ENCODE results near the gene ZFPM1. TPM values are rescaled to one million over a fixed set of nuclear protein-coding genes. Genes with fewer than 3 reads are reported as not detected.

ZFPM1 gene
- total and polyA plus RNA-seq, 2 of the 8 experiments (the other 6 are each of a cell fraction or from before 2014, with no cell fraction given), result 0.74 to 4.8 TPM

DNA sequence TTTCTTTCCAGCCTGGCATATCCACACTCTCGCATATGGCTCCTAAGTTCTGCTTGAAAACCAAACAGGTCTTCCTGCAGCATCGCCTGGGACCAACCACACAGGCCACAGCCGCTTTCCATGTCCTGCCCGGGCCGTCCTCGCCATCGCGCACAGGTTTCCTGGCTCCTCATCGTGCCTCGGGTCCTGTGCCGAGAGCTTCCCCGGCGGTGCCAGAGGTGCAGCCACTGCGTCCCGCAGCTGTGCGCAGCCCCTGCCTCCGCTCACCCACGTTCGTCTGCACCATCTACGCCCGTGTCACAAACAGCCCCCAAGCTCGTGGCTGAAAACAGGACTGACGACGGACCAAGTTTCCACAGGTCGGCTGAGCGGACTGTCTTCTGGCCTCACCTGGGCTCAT lies 6.3 kb upstream of the ZFPM1 start:
- no peak overlapping the region for H3K56ac ChIP-seq (replicated peaks; ENCODE audit: insufficient read length, low read depth, low read length)
- no peak overlapping the region for H3K14ac ChIP-seq (ENCODE audit: insufficient read length)
- H2BK12ac ChIP-seq (ENCODE audit: low read depth, low read length), result no peak overlapping the region
- peak overlapping the region; percentile 71; the same call in 1 of the 2 replicates for H4K8ac ChIP-seq (ENCODE audit: extremely low read depth, insufficient read depth, low read length)
- TF ChIP-seq SIN3A (conservative IDR thresholded peaks at IDR 0.05 in 1 of 2, IDR thresholded peaks at IDR 0.05 in 1 of 2; ENCODE audit: low read depth in 1 of 2, low read length in 2 of 2) (no peak), SIX5 (IDR thresholded peaks at IDR 0.05; ENCODE audit: low read depth, low read length) (no peak)
- H3K23ac ChIP-seq (ENCODE audit: insufficient read length), result no peak overlapping the region
- H3K4me1 ChIP-seq (replicated peaks in 1 of 4; ENCODE audit: control insufficient read depth in 3 of 4, insufficient read depth in 4 of 4, low read length in 3 of 4), result peaks cover 0 to 11% (median 2%) of the 10 kb centered on the region in 4 experiments; a peak in 4 of 7 replicates
- no peak overlapping the region for H3K27ac ChIP-seq (ENCODE audit: low read depth, low read length)
- no peak overlapping the region for H3K4me3 ChIP-seq (ENCODE audit: extremely low read depth in 1 of 4, insufficient read depth in 2 of 4, low read depth in 3 of 4, low read length in 4 of 4)
- no peak overlapping the region for H2BK15ac ChIP-seq (ENCODE audit: low read length)
- H4K91ac ChIP-seq (replicated peaks; ENCODE audit: insufficient read length, low read length), result peak overlapping the region; percentile 9
- no peak for DNase-seq (ENCODE audit: low read depth in 1 of 2, low spot score in 2 of 2)
- no peak overlapping the region for H2BK5ac ChIP-seq (ENCODE audit: low read depth, low read length)
- no peak overlapping the region for H4K5ac ChIP-seq (ENCODE audit: insufficient read length, low read depth, low read length)
- H3K36me3 ChIP-seq (ENCODE audit: control insufficient read depth in 2 of 4, insufficient read depth in 4 of 4, low read length in 3 of 4), result no peaks in the 10 kb centered on the region
- no peaks in the 10 kb centered on the region for H3K79me1 ChIP-seq (ENCODE audit: low read depth, low read length)
- H2BK120ac ChIP-seq (replicated peaks; ENCODE audit: low read depth, low read length), result no peak overlapping the region
- 94% methylated on average over 23 of the region's 26 CpGs; no CpG with 5 or more reads in 1 of the 2 experiments for WGBS, 2 experiments (ENCODE audit: extremely low coverage in 1 of 2, insufficient coverage in 1 of 2, insufficient read length in 1 of 2, insufficient replicate concordance in 2 of 2, low coverage in 1 of 2, low lambda C conversion rate in 2 of 2, missing lambda C conversion rate in 1 of 2)
- H4K20me1 ChIP-seq (replicated peaks in 1 of 2; ENCODE audit: control insufficient read depth in 1 of 2, insufficient read depth in 2 of 2, low read length in 2 of 2), result no peaks in the 10 kb centered on the region
- no peak overlapping the region for H3K4ac ChIP-seq (replicated peaks; ENCODE audit: insufficient read length, low read depth, low read length)
- no peak overlapping the region for H3K4me2 ChIP-seq (ENCODE audit: insufficient read depth in 1 of 2, low read depth in 2 of 2, low read length in 2 of 2)
- H2AFZ ChIP-seq (ENCODE audit: low read length), result no peak overlapping the region
- no peaks in the 10 kb centered on the region for H3K23me2 ChIP-seq (ENCODE audit: low read depth, low read length)
- H3K18ac ChIP-seq (ENCODE audit: extremely low read depth, low read length), result no peak overlapping the region
- no peak overlapping the region for H3K9ac ChIP-seq (replicated peaks in 1 of 4; ENCODE audit: extremely low read depth in 1 of 4, low read depth in 3 of 4, low read length in 3 of 4)
- POLR2A ChIA-PET (ENCODE audit: partially characterized antibody), result no interaction called here
- no peak overlapping the region for H2AK5ac ChIP-seq (ENCODE audit: low read depth, low read length)
- H2BK20ac ChIP-seq (ENCODE audit: low read length), result no peak overlapping the region
- no peaks in the 10 kb centered on the region for H3K9me3 ChIP-seq (ENCODE audit: insufficient read depth in 2 of 2, low read depth in 1 of 2, low read length in 1 of 2)
- no peak for FAIRE-seq
- CTCF ChIA-PET (ENCODE audit: partially characterized antibody), result interaction anchor here (0.9 to 2.0 kb wide), 8 partner anchors 9 to 114 kb away, joined by 3 to 10 read pairs (median 4); no protein-coding TSS in a partner anchor
- H3K27me3 ChIP-seq (replicated peaks in 1 of 4; ENCODE audit: control insufficient read depth in 3 of 4, extremely low read depth in 1 of 4, insufficient read depth in 3 of 4, low read length in 3 of 4), result peaks cover 2 to 16% (median 10%) of the 10 kb centered on the region in 4 experiments
- H3K79me2 ChIP-seq (ENCODE audit: control insufficient read depth in 1 of 2, insufficient read depth in 2 of 2, low read length in 2 of 2), result no peaks in the 10 kb centered on the region
